Tibial nerve (tissue), 4 donors: ENCODE data around the gene RERG. TPM values are rescaled to one million over a fixed set of nuclear protein-coding genes. Genes with fewer than 3 reads are reported as not detected.

Source experiments
- DNase-seq, 2 donors: peaks; one replicate each; pipeline ENCODE4 v3.0.0-alpha.2; 2019; ENCODE audit warnings: low spot score in 2 of 2
- H3K27ac ChIP-seq, 4 donors: fragments of 200-600 bp; sonication (generic) in 3 of 4; one replicate each; pipeline ENCODE4 v1.5.1; 2017 to 2019; ENCODE audit warnings: mild to moderate bottlenecking in 1 of 4
- H3K27me3 ChIP-seq, 2 donors: fragments of 200-600 bp; sonication (generic) in 1 of 2; one replicate each; pipeline versions ENCODE4 v1.5.1 to v1.6.0; 2017 to 2019
- H3K36me3 ChIP-seq, 3 donors: fragments of 200-600 bp; sonication (generic); one replicate each; pipeline ENCODE4 v1.5.1; 2018 to 2019
- H3K4me1 ChIP-seq, 4 donors: fragments of 200-600 bp; sonication (generic) in 3 of 4; one replicate each; pipeline ENCODE4 v1.5.1; 2017 to 2019
- H3K4me3 ChIP-seq, 4 donors: fragments of 200-600 bp; sonication (generic) in 3 of 4; one replicate each; pipeline ENCODE4 v1.5.1; 2017 to 2019; ENCODE audit warnings: mild to moderate bottlenecking in 1 of 4, moderate library complexity in 1 of 4
- H3K9me3 ChIP-seq, 4 donors: fragments of 200-600 bp; sonication (generic) in 3 of 4; one replicate each; pipeline ENCODE4 v1.5.1; 2017 to 2019
- EP300 ChIP-seq, 2 donors: sonication (generic); formaldehyde crosslinking; IDR thresholded peaks; one replicate each; pipeline ENCODE4 v1.6.1; 2017; ENCODE audit warnings: antibody characterized with exemption in 2 of 2, mild to moderate bottlenecking in 1 of 2
- POLR2A ChIP-seq, 2 donors: fragments of 450-650 bp; IDR thresholded peaks; one replicate each; pipeline ENCODE4 v1.6.1; 2017; ENCODE audit warnings: antibody characterized with exemption in 2 of 2, mild to moderate bottlenecking in 2 of 2, moderate library complexity in 2 of 2
- WGBS, 2 donors: methylation state at CpG; one replicate each; pipeline ENCODE4 v1.1.5; 2018; 5-methylcytosine and 5-hydroxymethylcytosine counted together
- total RNA-seq, 4 donors: library from RNA; depleted of rRNA; stranded (reverse); fragments of >200 nt; gene quantifications; one replicate each; pipeline ENCODE4 v1.1.0, GENCODE V29; 2016
- TF ChIP-seq, protein P1 (sequence below), 5 experiments: fragments of 200-600 bp in 3 of 5; fragments of 450-650 bp in 2 of 5; sonication (generic) in 3 of 5; IDR thresholded peaks; one replicate each; pipeline ENCODE4 v1.5.1; 2016 to 2019; ENCODE audit warnings: antibody characterized with exemption in 5 of 5, mild to moderate bottlenecking in 3 of 5, moderate library complexity in 2 of 5

The RERG gene
- total RNA-seq, 4 donors from 2014 or later: 25.5 to 42.8 (median 31.5) TPM

DNA sequence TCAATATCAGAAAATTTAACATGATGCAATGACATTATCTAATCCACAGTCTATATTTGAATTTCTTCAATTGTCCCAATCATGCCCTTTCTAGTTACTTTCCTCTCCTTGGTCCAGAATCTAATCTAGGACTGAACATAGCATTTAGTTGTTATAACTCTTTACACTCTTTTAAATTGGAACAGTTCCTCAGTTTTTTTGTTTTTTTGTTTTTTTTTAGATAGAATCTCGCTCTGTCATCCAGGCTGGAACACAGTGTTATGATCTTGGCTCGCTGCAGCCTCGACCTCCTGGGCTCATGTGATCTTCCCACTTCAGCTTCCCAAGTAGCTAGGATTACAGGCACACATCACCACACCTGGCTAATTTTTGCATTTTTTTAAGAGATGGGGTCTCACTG is 63.1 kb downstream of the RERG start:
- TF ChIP-seq EP300 (IDR thresholded peaks at IDR 0.05) (no peak), POLR2A (IDR thresholded peaks at IDR 0.05) (no peak)
- TF ChIP-seq, protein P1, sequence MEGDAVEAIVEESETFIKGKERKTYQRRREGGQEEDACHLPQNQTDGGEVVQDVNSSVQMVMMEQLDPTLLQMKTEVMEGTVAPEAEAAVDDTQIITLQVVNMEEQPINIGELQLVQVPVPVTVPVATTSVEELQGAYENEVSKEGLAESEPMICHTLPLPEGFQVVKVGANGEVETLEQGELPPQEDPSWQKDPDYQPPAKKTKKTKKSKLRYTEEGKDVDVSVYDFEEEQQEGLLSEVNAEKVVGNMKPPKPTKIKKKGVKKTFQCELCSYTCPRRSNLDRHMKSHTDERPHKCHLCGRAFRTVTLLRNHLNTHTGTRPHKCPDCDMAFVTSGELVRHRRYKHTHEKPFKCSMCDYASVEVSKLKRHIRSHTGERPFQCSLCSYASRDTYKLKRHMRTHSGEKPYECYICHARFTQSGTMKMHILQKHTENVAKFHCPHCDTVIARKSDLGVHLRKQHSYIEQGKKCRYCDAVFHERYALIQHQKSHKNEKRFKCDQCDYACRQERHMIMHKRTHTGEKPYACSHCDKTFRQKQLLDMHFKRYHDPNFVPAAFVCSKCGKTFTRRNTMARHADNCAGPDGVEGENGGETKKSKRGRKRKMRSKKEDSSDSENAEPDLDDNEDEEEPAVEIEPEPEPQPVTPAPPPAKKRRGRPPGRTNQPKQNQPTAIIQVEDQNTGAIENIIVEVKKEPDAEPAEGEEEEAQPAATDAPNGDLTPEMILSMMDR (IDR thresholded peaks at IDR 0.05): no peak
- Histone ChIP-seq H3K27me3 (no peaks in the 10 kb centered on the region), H3K27ac (no peak overlapping the region), H3K36me3 (no peaks in the 10 kb centered on the region), H3K4me3 (no peak overlapping the region), H3K9me3 (no peaks in the 10 kb centered on the region), H3K4me1 (peaks cover 0 to 10% (median 0%) of the 10 kb centered on the region in 4 donors)
- DNase-seq: no peak
- WGBS, 2 donors: 64 to 81% methylated on average over 3 of the region's 3 CpGs

DNA sequence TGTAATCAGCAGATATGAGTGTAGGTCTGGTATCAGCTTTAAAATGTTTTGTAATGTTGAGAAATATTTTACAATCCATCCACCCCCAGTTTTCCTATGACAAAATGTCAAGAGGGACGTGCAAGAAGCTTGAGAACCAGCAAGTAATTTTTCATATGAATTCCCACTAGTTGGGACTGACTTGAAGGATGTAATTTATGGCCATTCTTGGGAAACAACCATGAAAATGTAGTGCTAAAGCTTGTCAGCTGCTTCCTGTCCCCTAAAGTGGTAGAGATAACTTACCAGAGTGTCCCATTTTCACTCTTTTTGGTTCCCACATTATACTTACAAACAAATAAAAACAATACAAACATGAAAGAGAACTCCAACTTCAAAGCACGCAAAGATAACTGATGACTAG is 63.9 kb downstream of the RERG start:
- 47 to 57% methylated on average over 2 of the region's 2 CpGs for WGBS, 2 donors
- peak overlapping the region in 2 of 4 donors; percentile 11 to 41 for H3K27ac ChIP-seq
- no peak overlapping the region for H3K4me3 ChIP-seq
- TF ChIP-seq EP300 (IDR thresholded peaks at IDR 0.05) (no peak), POLR2A (IDR thresholded peaks at IDR 0.05) (no peak)
- TF ChIP-seq, protein P1 (IDR thresholded peaks at IDR 0.05): no peak
- H3K4me1 ChIP-seq: peaks cover 0 to 18% (median 2%) of the 10 kb centered on the region in 4 donors
- no peaks in the 10 kb centered on the region for H3K9me3 ChIP-seq
- H3K27me3 ChIP-seq: no peaks in the 10 kb centered on the region
- DNase-seq: no peak
- H3K36me3 ChIP-seq: no peaks in the 10 kb centered on the region

DNA sequence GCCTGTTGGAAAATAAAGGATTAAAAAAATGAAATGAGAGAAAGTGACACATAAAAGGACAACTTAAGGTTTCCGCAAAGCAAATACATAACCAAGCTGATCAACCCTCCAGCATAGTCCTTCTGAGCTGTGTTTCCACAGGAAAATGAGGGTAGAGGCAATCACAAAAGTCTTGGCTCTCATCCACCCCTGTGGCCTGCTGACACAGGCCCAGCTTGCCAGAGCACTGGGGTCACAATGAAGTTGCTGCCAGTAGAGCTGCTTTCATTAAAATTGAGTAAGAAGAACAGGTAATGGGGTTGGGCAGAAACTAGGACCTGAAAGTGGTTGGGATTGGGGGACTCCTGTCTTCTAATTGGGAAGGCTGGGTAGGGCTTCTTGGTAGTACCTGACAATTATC is 65.9 kb downstream of the RERG start:
- DNase-seq: no peak
- WGBS, 2 donors: 52 to 96% methylated on average over 1 of the region's 1 CpG
- H3K36me3 ChIP-seq: no peaks in the 10 kb centered on the region
- peak overlapping the region in 3 of 4 donors; percentile 4 to 37 (median 17) for H3K27ac ChIP-seq
- no peaks in the 10 kb centered on the region for H3K9me3 ChIP-seq
- no peaks in the 10 kb centered on the region for H3K27me3 ChIP-seq
- TF ChIP-seq EP300 (IDR thresholded peaks at IDR 0.05) (no peak), POLR2A (IDR thresholded peaks at IDR 0.05) (no peak)
- TF ChIP-seq, protein P1 (IDR thresholded peaks at IDR 0.05): no peak
- H3K4me3 ChIP-seq: no peak overlapping the region
- peaks cover 0 to 36% (median 7%) of the 10 kb centered on the region in 4 donors for H3K4me1 ChIP-seq

DNA sequence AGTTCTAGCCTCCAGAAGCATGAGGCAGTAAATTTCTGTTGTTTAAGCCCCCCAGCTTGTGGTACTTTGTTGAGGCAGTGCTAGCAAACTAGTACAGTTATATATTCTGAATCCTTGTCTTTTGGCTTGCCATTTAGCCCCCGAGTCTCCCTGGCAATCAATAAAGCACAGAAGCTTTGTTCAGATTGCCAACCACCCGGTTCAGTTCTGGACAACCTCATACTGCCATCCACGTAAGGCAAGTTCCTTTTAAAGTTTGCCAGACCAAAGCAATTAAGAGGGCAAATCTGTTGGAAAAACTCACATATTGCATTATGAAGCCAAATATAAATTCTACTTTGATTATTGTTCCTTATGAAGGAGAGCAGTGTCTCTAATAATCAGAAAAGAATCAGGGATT is 67.1 kb downstream of the RERG start:
- Histone ChIP-seq H3K27me3 (no peaks in the 10 kb centered on the region), H3K4me3 (no peak overlapping the region), H3K36me3 (no peaks in the 10 kb centered on the region), H3K4me1 (peaks cover 0 to 36% (median 7%) of the 10 kb centered on the region in 4 donors), H3K27ac (no peak overlapping the region), H3K9me3 (no peaks in the 10 kb centered on the region)
- no peak for TF ChIP-seq EP300 (IDR thresholded peaks at IDR 0.05)
- TF ChIP-seq, protein P1 (IDR thresholded peaks at IDR 0.05): no peak
- no peak for TF ChIP-seq POLR2A (IDR thresholded peaks at IDR 0.05)
- 56 to 60% methylated on average over 3 of the region's 3 CpGs for WGBS, 2 donors
- no peak for DNase-seq

DNA sequence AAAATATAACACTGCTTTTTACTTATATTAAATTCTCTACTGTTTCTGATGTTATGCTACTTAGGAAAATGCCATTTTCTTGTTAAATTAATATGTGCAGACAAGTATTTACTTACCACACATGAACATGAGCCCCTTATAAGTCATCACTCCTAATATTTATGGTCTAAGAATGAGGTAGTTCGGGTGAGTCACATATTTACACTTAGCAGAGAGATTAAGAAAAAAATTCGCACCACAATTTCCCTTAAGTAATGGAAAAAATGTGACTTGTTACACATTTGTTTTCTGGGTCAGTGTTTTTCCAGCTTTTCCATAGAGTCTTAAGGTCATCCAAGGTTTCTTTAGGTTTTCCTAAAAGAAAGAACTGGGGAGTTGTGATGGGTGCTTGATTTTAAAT is 68.3 kb downstream of the RERG start:
- Histone ChIP-seq H3K9me3 (no peaks in the 10 kb centered on the region), H3K4me1 (peaks cover 0 to 36% (median 7%) of the 10 kb centered on the region in 4 donors), H3K27ac (peak overlapping the region in 2 of 4 donors; percentile 9 to 70), H3K36me3 (no peaks in the 10 kb centered on the region), H3K27me3 (no peaks in the 10 kb centered on the region), H3K4me3 (no peak overlapping the region)
- TF ChIP-seq, protein P1 (IDR thresholded peaks at IDR 0.05): peak in 1 of 5 experiments; percentile 4
- TF ChIP-seq EP300 (IDR thresholded peaks at IDR 0.05) (peak; percentile 48 to 52), POLR2A (IDR thresholded peaks at IDR 0.05) (no peak)
- 46 to 53% methylated on average over 2 of the region's 2 CpGs for WGBS, 2 donors
- no peak for DNase-seq
